GM12878 (cell line): ENCODE data around the gene DESI1. TPM values are rescaled to one million over a fixed set of nuclear protein-coding genes. Genes with fewer than 3 reads are reported as not detected.
A peak's percentile ranks its signal among the peaks of the same experiment; 100 is the strongest.

Experiments
- ATAC-seq: fragments of 200-7000 bp; cut with Tn5 transposase; 3 replicates; pipeline ENCODE4 v1.9.1; 2020; ENCODE audit warnings: mild to moderate bottlenecking, moderate library complexity
- BruUV-seq: library from RNA; stranded (reverse); fragments of 400-500 nt; replicated peaks from 2 replicates; lab custom pipeline; 2021; lab: Mats Ljungman, UMichigan
- CTCF ChIA-PET: fragments of 300-600 bp; sonication (Branson Sonifier 250); formaldehyde crosslinking; extraction: SDS; loops from one replicate; lab custom pipeline; 2021; ENCODE audit warnings: inconsistent platforms; lab: Yijun Ruan, JAX
- POLR2A ChIA-PET: fragments of 350-600 bp; formaldehyde crosslinking; extraction: SDS; loops from one replicate; lab custom pipeline; 2021; ENCODE audit warnings: inconsistent platforms; lab: Charles Lee
- RAD21 ChIA-PET: fragments of 300-600 bp; sonication (Branson Sonifier 250); formaldehyde crosslinking; loops from one replicate; lab custom pipeline; 2023; ENCODE audit warnings: antibody characterized with exemption; ENCODE audit not compliant: unreplicated experiment; lab: Charles Lee
- SMC1A ChIA-PET: fragments of 300-600 bp; sonication (Branson Sonifier 250); formaldehyde crosslinking; loops from one replicate; lab custom pipeline; 2023; ENCODE audit not compliant: unreplicated experiment, uncharacterized antibody; lab: Charles Lee
- DNase-seq: peaks from one replicate; pipeline ENCODE4 v3.0.0-alpha.2; 2011; ENCODE audit warnings: low read depth, low spot score
- FAIRE-seq: peaks from 3 replicates; lab custom pipeline; 2011; peaks lifted over from hg19 to GRCh38; lab: Jason Lieb, UNC
- H2AFZ ChIP-seq: 2 replicates; pipeline ENCODE4 v1.6.0; 2011; ENCODE audit warnings: low read depth, low read length, control low read depth; ENCODE audit not compliant: control insufficient read depth
- H3K27ac ChIP-seq: 2 replicates; pipeline ENCODE4 v1.5.1; 2011; ENCODE audit warnings: control low read depth; ENCODE audit not compliant: control insufficient read depth, insufficient read depth
- H3K27me3 ChIP-seq, 2 experiments: replicated peaks in 1 of 2; 2 replicates each; pipeline versions ENCODE4 v1.6.0 to v1.6.1; 2011; ENCODE audit warnings: low read length in 1 of 2; ENCODE audit not compliant: control insufficient read depth in 2 of 2, insufficient read depth in 2 of 2
- H3K36me3 ChIP-seq, 2 experiments: 2 replicates each; pipeline ENCODE4 v1.5.1; 2011; ENCODE audit warnings: low read length in 1 of 2; ENCODE audit not compliant: control insufficient read depth in 2 of 2, insufficient read depth in 2 of 2
- H3K4me1 ChIP-seq: 2 replicates; pipeline ENCODE4 v1.6.1; 2011; ENCODE audit warnings: mild to moderate bottlenecking, low read length, moderate library complexity, mixed read lengths; ENCODE audit not compliant: control insufficient read depth, insufficient read depth
- H3K4me2 ChIP-seq: 2 replicates; pipeline ENCODE4 v1.6.0; 2011; ENCODE audit warnings: control low read depth; ENCODE audit not compliant: control insufficient read depth, insufficient read depth
- H3K4me3 ChIP-seq: fragments of 200-600 bp; sonication (generic); 2 replicates; pipeline ENCODE4 v1.5.1; 2016
- H3K79me2 ChIP-seq: 2 replicates; pipeline ENCODE4 v1.6.0; 2011; ENCODE audit warnings: low read length; ENCODE audit not compliant: control insufficient read depth, insufficient read depth
- H3K9ac ChIP-seq: 2 replicates; pipeline ENCODE4 v1.8.0; 2011; ENCODE audit warnings: low read length, control low read depth, mixed read lengths; ENCODE audit not compliant: control insufficient read depth, insufficient read depth
- H3K9me3 ChIP-seq: replicated peaks from 3 replicates; pipeline ENCODE4 v1.5.1; 2011; ENCODE audit warnings: mild to moderate bottlenecking, low read length; ENCODE audit not compliant: control insufficient read depth, insufficient read depth
- H4K20me1 ChIP-seq: 2 replicates; pipeline ENCODE4 v1.6.0; 2011; ENCODE audit not compliant: control insufficient read depth, insufficient read depth
- ATF7 ChIP-seq: fragments of 450-650 bp; IDR thresholded peaks from 2 replicates; pipeline ENCODE4 v1.6.1; 2016; ENCODE audit warnings: low read depth, mild to moderate bottlenecking
- BHLHE40 ChIP-seq, 2 experiments: fragments of 450-650 bp in 1 of 2; IDR thresholded peaks; 2 replicates each; pipeline ENCODE4 v1.6.1; 2011 to 2017; ENCODE audit warnings: low read depth in 2 of 2, borderline replicate concordance in 1 of 2, improper control_type of control experiment in 1 of 2, low read length in 1 of 2, mild to moderate bottlenecking in 1 of 2
- CBFB ChIP-seq: IDR thresholded peaks from 2 replicates; pipeline ENCODE4 v1.6.1; 2016; ENCODE audit warnings: antibody characterized with exemption, low read depth
- CEBPB ChIP-seq, 2 experiments: fragments of 150-350 bp in 1 of 2; IDR thresholded peaks; 2 replicates each; pipeline ENCODE4 v1.6.1; 2012 to 2014; ENCODE audit warnings: low read depth in 2 of 2, low read length in 2 of 2, borderline replicate concordance in 1 of 2, inconsistent platforms in 1 of 2
- CHD1 ChIP-seq: IDR thresholded peaks from 2 replicates; pipeline ENCODE4 v1.6.1; 2012; ENCODE audit warnings: low read depth, low read length, improper control_type of control experiment
- EED ChIP-seq: sonication (generic); IDR thresholded peaks from 2 replicates; pipeline ENCODE4 v1.6.1; 2016; ENCODE audit warnings: antibody characterized with exemption, low read depth
- MEF2A ChIP-seq: IDR thresholded peaks from 2 replicates; pipeline ENCODE4 v1.6.1; 2011; ENCODE audit warnings: low read depth, mild to moderate bottlenecking, low read length, moderate library complexity; ENCODE audit not compliant: insufficient read depth
- MEF2B ChIP-seq: fragments of 450-650 bp; IDR thresholded peaks from 2 replicates; pipeline ENCODE4 v1.6.1; 2018; ENCODE audit warnings: mild to moderate bottlenecking, moderate library complexity; ENCODE audit not compliant: partially characterized antibody, poor library complexity, severe bottlenecking
- POLR2A ChIP-seq: IDR thresholded peaks from 2 replicates; pipeline ENCODE4 v1.6.1; 2011; ENCODE audit warnings: low read depth, mild to moderate bottlenecking, low read length
- POU2F2 ChIP-seq: IDR thresholded peaks from 3 replicates; pipeline ENCODE4 v1.6.1; 2011; ENCODE audit warnings: low read depth, mild to moderate bottlenecking, low read length, borderline replicate concordance
- RELB ChIP-seq: fragments of 450-650 bp; IDR thresholded peaks from 2 replicates; pipeline ENCODE4 v1.6.1; 2017; ENCODE audit warnings: low read depth, mild to moderate bottlenecking, moderate library complexity
- SIX5 ChIP-seq: IDR thresholded peaks from 2 replicates; pipeline ENCODE4 v1.6.1; 2011; ENCODE audit warnings: mild to moderate bottlenecking, low read depth, low read length, moderate library complexity; ENCODE audit not compliant: severe bottlenecking
- USF1 ChIP-seq: IDR thresholded peaks from 2 replicates; pipeline ENCODE4 v1.6.1; 2011; ENCODE audit warnings: borderline replicate concordance, low read depth, mild to moderate bottlenecking, moderate library complexity, mixed read lengths, low read length; ENCODE audit not compliant: insufficient read depth; ENCODE audit errors: extremely low read length
- ZNF687 ChIP-seq: fragments of 450-650 bp; IDR thresholded peaks from 2 replicates; pipeline ENCODE4 v1.6.1; 2017; ENCODE audit warnings: mild to moderate bottlenecking, moderate library complexity
- WGBS: methylation state at CpG from one replicate; pipeline ENCODE4 v1.1.6; 2016; ENCODE audit warnings: low lambda C conversion rate; ENCODE audit not compliant: insufficient replicate concordance, insufficient coverage; ENCODE audit errors: missing lambda C conversion rate; 5-methylcytosine and 5-hydroxymethylcytosine counted together
- in situ Hi-C: fragments of 300-500 bp; cut with MboI; formaldehyde crosslinking; loops from 9 replicates; pipeline ENCODE4 v1.14.3; 2018; ENCODE audit warnings: mixed read lengths
- intact Hi-C: fragments of 100-400 bp; cut with micrococcal nuclease; formaldehyde crosslinking; loops from one replicate; pipeline ENCODE4 v1.14.2; 2022; ENCODE audit not compliant: unreplicated experiment
- polyA plus RNA-seq, 11 experiments: library from polyadenylated mRNA; depleted of rRNA in 4 of 11; unstranded in 6 of 11; stranded (reverse) in 5 of 11; fragments of >200 nt; fragmentation: Nextera tagmentation in 4 of 11; fragmentation: Illumina TruSeq in 1 of 11; extraction: Ambion mirVana in 4 of 11; extraction: Trizol in 1 of 11; gene quantifications; 1 replicate in 1 of 11; 2 replicates in 10 of 11; pipeline versions ENCODE4 v1.2.1 to v1.2.3, GENCODE V29; 2011 to 2016; ENCODE audit warnings: inconsistent platforms in 2 of 11, missing spikeins in 2 of 11, low read depth in 1 of 11
- total RNA-seq, 4 experiments: library from RNA; depleted of rRNA in 3 of 4; stranded (reverse); fragments of >200 nt in 3 of 4; fragmentation: Illumina TruSeq in 1 of 4; extraction: Trizol in 1 of 4; gene quantifications; 2 replicates each; pipeline versions ENCODE4 v1.2.1 to v1.2.3, GENCODE V29; 2013 to 2021

Gene DESI1
- total and polyA plus RNA-seq, 10 of the 15 experiments (the other 5 are each of a cell fraction or from before 2014, with no cell fraction given): 8.0 to 76.8 (median 40.6) TPM

GRCh38 chr22:41603873-41604332 is 16.9 kb downstream of the DESI1 start (continued):
- TF ChIP-seq USF1: no peak
- peak; percentile 62; the same call in 1 of the 3 replicates for TF ChIP-seq POU2F2
- peak; percentile 91 for TF ChIP-seq EED
- peak in 1 of 2 experiments; percentile 97; a peak in 1 of 4 replicates for TF ChIP-seq CEBPB (IDR thresholded peaks at IDR 0.05; ENCODE audit: borderline replicate concordance in 1 of 2, low read depth in 2 of 2, low read length in 2 of 2)
- TF ChIP-seq MEF2A: peak; percentile 71
- TF ChIP-seq ATF7: peak; percentile 78
- peak; percentile 100 for TF ChIP-seq CBFB
- peak; percentile 59 to 75; a peak in 3 of 4 replicates for TF ChIP-seq BHLHE40 (IDR thresholded peaks at IDR 0.05; ENCODE audit: borderline replicate concordance in 1 of 2, low read depth in 2 of 2, low read length in 1 of 2)
- peak; percentile 80 for TF ChIP-seq RELB

GRCh38 chr22:41600976-41601375 is 19.9 kb downstream of the DESI1 start:
- H3K36me3 ChIP-seq: peaks cover 8 to 31% of the 10 kb centered on the region in 2 experiments
- no peak for DNase-seq
- BruUV-seq: no TSS peak
- no peak for ATAC-seq
- H3K27ac ChIP-seq: no peak overlapping the region
- no peak overlapping the region for H3K9ac ChIP-seq
- peaks cover 14% of the 10 kb centered on the region for H4K20me1 ChIP-seq
- peaks cover 21% of the 10 kb centered on the region for H3K4me1 ChIP-seq
- ChIA-PET POLR2A (interaction anchor here (0.5 kb wide), 1 partner anchor 123 kb away, joined by 3 read pairs; no protein-coding TSS in a partner anchor), RAD21 (no interaction called here), SMC1A (no interaction called here)
- H3K27me3 ChIP-seq: no peaks in the 10 kb centered on the region
- no peaks in the 10 kb centered on the region; the same call in 2 of the 3 replicates for H3K9me3 ChIP-seq
- H3K4me2 ChIP-seq: no peak overlapping the region
- FAIRE-seq: no peak
- in situ Hi-C loops: no loop called here
- no peaks in the 10 kb centered on the region; the same call in 1 of the 2 replicates for H3K79me2 ChIP-seq
- TF ChIP-seq CHD1: no peak
- TF ChIP-seq MEF2B: no peak
- no peak for TF ChIP-seq ZNF687
- no peak for TF ChIP-seq SIX5
- TF ChIP-seq POLR2A: 0 out of 2 replicates have a peak, but pooled peaks have one; percentile 39
- TF ChIP-seq, all 136 proteins: peak for 1
- CTCF ChIA-PET: no interaction called here
- 98% methylated on average over 8 of the region's 8 CpGs for WGBS
- intact Hi-C loops: no loop called here
- no peak overlapping the region for H3K4me3 ChIP-seq
- no peak overlapping the region for H2AFZ ChIP-seq
